ENCODE results near the gene SUN1. TPM values are rescaled to one million over a fixed set of nuclear protein-coding genes. Genes with fewer than 3 reads are reported as not detected.

Gene SUN1
- total RNA-seq, 3 donors from 2014 or later (not counting 1 experiment from before 2014, with no cell fraction given) = 40.2 to 63.5 (median 48.0) TPM

GRCh38 chr7:860149-860548 lies 27.9 kb downstream of the SUN1 start:
- Histone ChIP-seq H3K9me3 (ENCODE audit: control insufficient read depth, insufficient read depth, low read length) (no peaks in the 10 kb centered on the region), H3K4me1 (ENCODE audit: control insufficient read depth, insufficient read depth, low read length) (no peaks in the 10 kb centered on the region), H3K27ac (ENCODE audit: low read length) (no peak overlapping the region), H3K27me3 (ENCODE audit: control insufficient read depth, insufficient read depth, low read length) (no peaks in the 10 kb centered on the region), H3K4me3 (ENCODE audit: low read length) (no peak overlapping the region), H3K36me3 (ENCODE audit: control insufficient read depth, insufficient read depth, low read length) (peaks cover 24% of the 10 kb centered on the region)
- Mint-ChIP-seq H3K36me3 (peaks cover 8% of the 10 kb centered on the region), H3K4me1 (peaks cover 0 to 4% of the 10 kb centered on the region in 2 donors), H3K27ac (no peak overlapping the region), H3K27me3 (ENCODE audit: low read depth in 2 of 2) (no peaks in the 10 kb centered on the region), H3K9me3 (no peaks in the 10 kb centered on the region), H3K4me3 (no peak overlapping the region)
- TF ChIP-seq CTCF (IDR thresholded peaks at IDR 0.05) = no peak
- DNase-seq = no peak
- intact Hi-C loops (cut with micrococcal nuclease) = no loop called here
- 94% methylated on average over 21 of the region's 21 CpGs for WGBS (ENCODE audit: insufficient coverage)
- no peak for ATAC-seq

- Histone ChIP-seq H3K36me3 (ENCODE audit: control insufficient read depth, insufficient read depth, low read length) (peaks cover 31% of the 10 kb centered on the region), H3K9me3 (ENCODE audit: control insufficient read depth, insufficient read depth, low read length) (no peaks in the 10 kb centered on the region), H3K4me3 (ENCODE audit: low read length) (no peak overlapping the region), H3K27ac (ENCODE audit: low read length) (no peak overlapping the region), H3K27me3 (ENCODE audit: control insufficient read depth, insufficient read depth, low read length) (no peaks in the 10 kb centered on the region), H3K4me1 (ENCODE audit: control insufficient read depth, insufficient read depth, low read length) (no peaks in the 10 kb centered on the region)
- no peaks in the 10 kb centered on the region for H3K9me3 Mint-ChIP-seq
- no peak for ATAC-seq
- no peak for TF ChIP-seq CTCF (IDR thresholded peaks at IDR 0.05)
- peaks cover 8% of the 10 kb centered on the region for H3K36me3 Mint-ChIP-seq
- peaks cover 0 to 4% of the 10 kb centered on the region in 2 donors for H3K4me1 Mint-ChIP-seq
- H3K4me3 Mint-ChIP-seq = no peak overlapping the region
- 96% methylated on average over 9 of the region's 9 CpGs for WGBS (ENCODE audit: insufficient coverage)
- intact Hi-C loops (cut with micrococcal nuclease) = no loop called here
- no peaks in the 10 kb centered on the region for H3K27me3 Mint-ChIP-seq (ENCODE audit: low read depth in 2 of 2)
- H3K27ac Mint-ChIP-seq = no peak overlapping the region
- DNase-seq = no peak
Measured at GRCh38 chr7:861222-861621, 28.9 kb downstream of the SUN1 start.

- WGBS (ENCODE audit: insufficient coverage) = 97% methylated on average over 6 of the region's 6 CpGs
- Mint-ChIP-seq H3K4me3 (no peak overlapping the region), H3K9me3 (no peaks in the 10 kb centered on the region), H3K27ac (no peak overlapping the region), H3K36me3 (peaks cover 8% of the 10 kb centered on the region), H3K27me3 (ENCODE audit: low read depth in 2 of 2) (no peaks in the 10 kb centered on the region), H3K4me1 (peaks cover 0 to 4% of the 10 kb centered on the region in 2 donors)
- no peak for DNase-seq
- Histone ChIP-seq H3K27me3 (ENCODE audit: control insufficient read depth, insufficient read depth, low read length) (no peaks in the 10 kb centered on the region), H3K36me3 (ENCODE audit: control insufficient read depth, insufficient read depth, low read length) (peaks cover 30% of the 10 kb centered on the region), H3K4me1 (ENCODE audit: control insufficient read depth, insufficient read depth, low read length) (no peaks in the 10 kb centered on the region), H3K4me3 (ENCODE audit: low read length) (no peak overlapping the region), H3K9me3 (ENCODE audit: control insufficient read depth, insufficient read depth, low read length) (no peaks in the 10 kb centered on the region), H3K27ac (ENCODE audit: low read length) (no peak overlapping the region)
- intact Hi-C loops (cut with micrococcal nuclease) = no loop called here
- no peak for ATAC-seq
- TF ChIP-seq CTCF (IDR thresholded peaks at IDR 0.05) = no peak
Measured at GRCh38 chr7:862157-862556, 29.9 kb downstream of the SUN1 start.

- peaks cover 36% of the 10 kb centered on the region for H3K36me3 ChIP-seq (ENCODE audit: control insufficient read depth, insufficient read depth, low read length)
- Mint-ChIP-seq H3K4me3 (no peak overlapping the region), H3K27me3 (ENCODE audit: low read depth in 2 of 2) (no peaks in the 10 kb centered on the region), H3K4me1 (peaks cover 0 to 4% of the 10 kb centered on the region in 2 donors), H3K27ac (no peak overlapping the region), H3K9me3 (no peaks in the 10 kb centered on the region), H3K36me3 (peaks cover 8% of the 10 kb centered on the region)
- intact Hi-C loops (cut with micrococcal nuclease) = no loop called here
- no peaks in the 10 kb centered on the region for H3K4me1 ChIP-seq (ENCODE audit: control insufficient read depth, insufficient read depth, low read length)
- H3K27ac ChIP-seq (ENCODE audit: low read length) = no peak overlapping the region
- no peak for ATAC-seq
- no peaks in the 10 kb centered on the region for H3K9me3 ChIP-seq (ENCODE audit: control insufficient read depth, insufficient read depth, low read length)
- TF ChIP-seq CTCF (IDR thresholded peaks at IDR 0.05) = no peak
- 88% methylated on average over 16 of the region's 16 CpGs for WGBS (ENCODE audit: insufficient coverage)
- H3K4me3 ChIP-seq (ENCODE audit: low read length) = no peak overlapping the region
- H3K27me3 ChIP-seq (ENCODE audit: control insufficient read depth, insufficient read depth, low read length) = no peaks in the 10 kb centered on the region
- DNase-seq = no peak
Measured at GRCh38 chr7:863106-863505, 30.8 kb downstream of the SUN1 start.

Data from natural killer cell (primary cell).